Left renal cortex interstitium (tissue), 4 donors: Measurements from ENCODE around the gene PIGR. TPM values are rescaled to one million over a fixed set of nuclear protein-coding genes. Genes with fewer than 3 reads are reported as not detected.
A peak's percentile ranks its signal among the peaks of the same experiment; 100 is the strongest.

Source experiments
- DNase-seq, 4 donors: peaks; one replicate each; pipeline ENCODE4 v3.0.0-alpha.2; 2013; ENCODE audit warnings: low read depth in 4 of 4, low spot score in 2 of 4, missing footprints in 1 of 4
- polyA plus RNA-seq, 4 donors: library from polyadenylated mRNA; unstranded; fragments of 120-200 nt; gene quantifications; one replicate each; pipeline ENCODE4 v1.2.1, GENCODE V29; 2013; ENCODE audit not compliant: insufficient read length in 4 of 4

PIGR gene
- polyA plus RNA-seq = 1 to 10 TPM in 3 of 4 donors, under 1 TPM in 1; 0.86 to 2.4 (median 1.9) TPM

- DNase-seq = no peak
These were observed at the start of gene PIGR for GRCh38 chr1:206946261-206946660. TSS of gene PIGR (minus strand) at chr1:206946466. CDS start at chr1:206940531, 5,935 bp downstream.

- peak in 2 of 4 donors; percentile 28 to 44 for DNase-seq
These were observed 46.5 kb upstream of the PIGR start for GRCh38 chr1:206992790-206993189.

GRCh38 chr1:206987873-206988272 is 41.6 kb upstream of the PIGR start:
- DNase-seq = no peak

GRCh38 chr1:206986885-206987284 is 40.6 kb upstream of the PIGR start:
- DNase-seq = no peak

GRCh38 chr1:206986402-206986801 is 40.1 kb upstream of the PIGR start:
- no peak for DNase-seq

- DNase-seq = no peak
These were observed 39.0 kb upstream of the PIGR start for GRCh38 chr1:206985162-206985749.

GRCh38 chr1:206982216-206982615 is 36.0 kb upstream of the PIGR start:
- peak in 2 of 4 donors; percentile 28 to 56 for DNase-seq

GRCh38 chr1:206979379-206980043 is 33.2 kb upstream of the PIGR start:
- no peak for DNase-seq

- DNase-seq = no peak
These were observed 32.0 kb upstream of the PIGR start for GRCh38 chr1:206978259-206978658.

GRCh38 chr1:206975306-206975705 is 29.0 kb upstream of the PIGR start:
- no peak for DNase-seq

GRCh38 chr1:206974140-206974539 is 27.9 kb upstream of the PIGR start:
- no peak for DNase-seq

- DNase-seq = no peak
These were observed 26.5 kb upstream of the PIGR start for GRCh38 chr1:206972728-206973127.

GRCh38 chr1:206971029-206971655 is 24.9 kb upstream of the PIGR start:
- DNase-seq = no peak

GRCh38 chr1:206970446-206970845 is 24.2 kb upstream of the PIGR start, which contains the start of gene FCAMR:
TSS of gene FCAMR (minus strand) at chr1:206970460. CDS start at chr1:206970125, 335 bp downstream.
- no peak for DNase-seq

- no peak for DNase-seq
These were observed 22.8 kb upstream of the PIGR start for GRCh38 chr1:206969090-206969489.

- DNase-seq = no peak
These were observed 21.0 kb upstream of the PIGR start for GRCh38 chr1:206967096-206967849.

GRCh38 chr1:206965781-206966180 is 19.5 kb upstream of the PIGR start:
- no peak for DNase-seq

GRCh38 chr1:206963740-206964139 is 17.5 kb upstream of the PIGR start:
- no peak for DNase-seq

GRCh38 chr1:206963119-206963712 is 16.9 kb upstream of the PIGR start:
- no peak for DNase-seq

- no peak for DNase-seq
These were observed 16.0 kb upstream of the PIGR start for GRCh38 chr1:206962272-206962671.

GRCh38 chr1:206961668-206962067 is 15.4 kb upstream of the PIGR start:
- no peak for DNase-seq
